ENCODE measurements around the gene MEAK7.
"Not testable (repeated sequence)": the region's sequence is repeated elsewhere in the genome, so short reads cannot be mapped to it uniquely, and the experiment has no call there.

The MEAK7 gene

GRCh38 chr16:84524346-84524920, 20.0 kb upstream of the MEAK7 start:
- no peak for TF ChIP-seq CTCF (IDR thresholded peaks at IDR 0.05; ENCODE audit: extremely low read depth, missing control alignments)
- DNase-seq (ENCODE audit: low spot score): no peak

GRCh38 chr16:84521497-84521770, 17.0 kb upstream of the MEAK7 start:
- no peak for DNase-seq (ENCODE audit: low spot score)
- no peak for TF ChIP-seq CTCF (IDR thresholded peaks at IDR 0.05; ENCODE audit: extremely low read depth, missing control alignments)

GRCh38 chr16:84520725-84521496, 16.5 kb upstream of the MEAK7 start:
- TF ChIP-seq CTCF (IDR thresholded peaks at IDR 0.05; ENCODE audit: extremely low read depth, missing control alignments): no peak
- no peak for DNase-seq (ENCODE audit: low spot score)

GRCh38 chr16:84519855-84520254, 15.4 kb upstream of the MEAK7 start:
- no peak for TF ChIP-seq CTCF (IDR thresholded peaks at IDR 0.05; ENCODE audit: extremely low read depth, missing control alignments)
- no peak for DNase-seq (ENCODE audit: low spot score)

GRCh38 chr16:84518804-84519341, 14.4 kb upstream of the MEAK7 start:
- DNase-seq (ENCODE audit: low spot score): no peak
- TF ChIP-seq CTCF (IDR thresholded peaks at IDR 0.05; ENCODE audit: extremely low read depth, missing control alignments): no peak

- DNase-seq (ENCODE audit: low spot score): not testable (repeated sequence)
Observed at GRCh38 chr16:84518220-84518619, 13.8 kb upstream of the MEAK7 start.

GRCh38 chr16:84517366-84517765, 12.9 kb upstream of the MEAK7 start:
- no peak for DNase-seq (ENCODE audit: low spot score)
- TF ChIP-seq CTCF (IDR thresholded peaks at IDR 0.05; ENCODE audit: extremely low read depth, missing control alignments): no peak

Data from GM20000 (cell line).